Kidney capillary endothelial cell (primary cell): ENCODE data around the gene ACO2.

Experiments used
- DNase-seq: peaks from one replicate; pipeline ENCODE4 v3.0.0-alpha.2; 2018; ENCODE audit warnings: low spot score

Gene ACO2

DNA sequence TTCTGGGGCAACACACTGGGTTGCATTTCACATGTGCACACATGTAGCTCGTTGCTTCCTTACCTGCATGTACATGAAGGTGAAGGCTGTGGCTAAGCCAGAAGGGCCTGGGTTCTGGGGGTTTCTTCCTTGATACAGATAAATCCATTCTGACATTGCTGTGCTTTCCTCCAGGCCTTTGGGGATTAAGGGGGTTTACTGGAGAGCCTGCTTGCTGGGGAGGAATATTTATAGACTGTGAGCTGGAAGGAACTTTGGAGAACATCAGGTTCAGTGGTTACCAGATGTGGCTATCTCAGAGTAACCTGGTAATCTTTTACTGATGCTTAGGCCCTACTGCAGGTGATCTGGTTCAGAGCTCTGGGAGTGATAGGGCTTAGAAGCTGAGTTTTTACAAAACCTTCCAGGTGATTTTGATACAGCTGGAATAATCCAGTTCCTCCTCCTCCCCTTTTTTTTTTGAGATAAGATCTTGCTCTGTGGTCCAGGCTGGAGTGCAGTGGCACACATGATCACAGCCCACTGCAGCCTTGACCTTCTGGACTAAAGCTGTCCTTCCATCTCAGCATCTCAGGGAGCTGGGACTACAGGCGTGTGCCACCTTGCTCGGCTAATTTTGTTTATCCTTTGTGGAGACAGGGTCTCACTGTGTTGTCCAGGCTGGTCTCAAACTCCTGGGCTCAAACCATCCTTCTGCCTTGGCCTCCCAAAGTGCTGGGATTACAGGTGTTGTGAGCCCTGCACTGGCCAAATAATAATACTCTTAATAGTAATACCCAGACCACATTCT lies 19.9 kb downstream of the ACO2 start:
- DNase-seq: no peak

DNA sequence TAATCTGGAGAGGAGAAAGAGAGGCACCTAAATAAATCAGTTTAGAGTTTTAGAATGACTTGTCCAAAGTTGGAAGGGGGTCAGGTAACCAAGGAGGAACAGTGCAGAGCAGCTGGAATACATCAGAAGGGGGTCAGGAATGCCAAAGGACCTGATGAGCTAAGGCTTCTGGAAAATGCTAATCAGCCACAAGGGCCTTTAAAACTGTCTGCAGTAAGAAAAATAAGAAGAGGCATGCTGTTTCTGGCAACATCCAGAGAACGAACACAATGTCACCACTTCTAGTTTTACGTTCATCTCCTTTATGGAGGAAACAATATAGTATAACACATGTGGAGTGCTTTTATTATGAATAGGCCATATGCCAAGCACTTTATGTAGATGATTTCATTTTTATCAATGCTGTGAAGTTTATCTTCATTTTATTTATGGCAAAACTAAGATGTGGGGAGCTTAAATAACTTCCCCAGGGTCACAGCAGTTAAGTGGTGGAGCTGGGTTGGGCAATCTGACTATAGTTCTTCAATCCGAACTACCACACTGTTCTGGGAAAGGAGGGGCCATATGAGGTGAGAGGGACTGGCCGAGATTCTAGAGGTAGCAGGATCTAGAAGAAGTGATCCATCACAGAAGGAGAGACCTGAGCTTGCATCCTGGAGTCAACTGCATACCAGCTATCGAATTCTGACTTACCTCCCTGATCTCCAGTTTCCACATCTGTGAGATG lies 22.6 kb downstream of the ACO2 start:
- DNase-seq: no peak

DNA sequence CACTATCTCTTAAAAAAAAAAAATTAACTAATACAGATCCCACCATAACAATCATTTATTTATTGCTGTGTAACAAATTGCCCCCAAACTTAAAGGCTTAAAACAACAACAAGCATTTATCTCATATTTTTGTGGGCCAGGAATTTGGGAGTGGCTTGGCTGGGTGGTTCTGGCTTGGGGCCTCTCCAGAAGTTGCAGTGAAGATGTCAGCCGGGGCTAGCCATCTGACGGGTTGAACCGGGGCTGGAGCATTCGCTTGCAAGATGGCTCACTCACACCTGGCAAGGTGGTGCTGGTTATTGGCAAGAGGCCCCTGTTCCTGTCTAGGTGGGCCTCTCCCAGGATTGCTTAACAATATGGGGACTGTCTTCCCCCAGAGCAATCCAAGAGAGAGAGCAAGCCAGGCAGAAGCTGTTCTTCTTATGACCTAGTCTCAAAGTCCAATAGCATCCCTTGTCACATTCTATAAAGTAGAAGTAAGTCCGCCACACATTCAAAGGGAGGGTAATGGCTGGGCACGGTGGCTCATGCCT lies 29.5 kb downstream of the ACO2 start:
- DNase-seq: no peak

DNA sequence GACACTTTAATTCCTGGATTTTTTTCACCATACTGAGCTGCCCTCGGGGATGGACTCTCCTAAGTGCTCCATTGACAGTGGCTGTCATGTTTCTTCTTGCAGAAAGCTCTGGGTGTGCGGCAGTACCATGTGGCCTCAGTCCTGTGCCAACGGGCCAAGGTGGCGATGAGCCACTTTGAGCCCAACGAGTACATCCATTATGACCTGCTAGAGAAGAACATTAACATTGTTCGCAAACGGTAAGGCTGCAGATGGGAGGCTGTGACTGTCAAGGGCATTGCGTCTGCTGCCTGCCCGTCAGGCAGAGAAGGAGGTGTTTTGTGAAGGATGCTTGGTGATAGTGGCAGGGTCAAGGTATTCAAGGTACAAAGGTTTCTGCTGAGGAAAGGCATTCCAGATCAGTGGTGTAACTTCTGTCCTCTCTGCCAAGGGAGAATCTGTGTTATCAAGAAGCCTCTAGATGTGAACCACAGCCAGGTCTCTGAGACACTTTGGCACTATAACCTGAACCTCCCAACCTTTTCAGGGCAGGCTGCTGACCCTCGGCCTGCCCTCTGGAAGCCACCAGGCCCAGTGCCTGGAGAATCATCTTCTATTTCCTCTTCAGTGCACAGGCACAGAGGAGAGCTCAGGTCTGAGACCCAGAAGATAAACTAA lies 30.8 kb downstream of the ACO2 start:
- no peak for DNase-seq

DNA sequence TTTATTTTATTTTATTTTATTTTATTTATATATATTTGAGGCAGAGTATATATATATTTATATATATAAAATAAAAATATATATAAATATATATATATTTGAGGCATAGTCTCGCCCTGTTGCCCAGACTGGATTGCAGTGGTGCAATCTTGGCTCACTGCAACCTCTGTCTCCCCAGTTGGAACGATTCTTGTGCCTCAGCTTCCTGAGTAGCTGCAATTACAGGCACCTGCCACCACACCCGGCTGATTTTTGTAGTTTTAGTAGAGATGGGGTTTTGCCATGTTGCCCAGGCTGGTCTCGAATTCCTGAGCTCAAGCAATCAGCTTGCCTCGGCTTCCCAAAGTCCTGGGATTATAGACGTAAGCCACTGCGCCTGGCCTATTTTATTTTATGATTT lies 31.4 kb downstream of the ACO2 start:
- no peak for DNase-seq

DNA sequence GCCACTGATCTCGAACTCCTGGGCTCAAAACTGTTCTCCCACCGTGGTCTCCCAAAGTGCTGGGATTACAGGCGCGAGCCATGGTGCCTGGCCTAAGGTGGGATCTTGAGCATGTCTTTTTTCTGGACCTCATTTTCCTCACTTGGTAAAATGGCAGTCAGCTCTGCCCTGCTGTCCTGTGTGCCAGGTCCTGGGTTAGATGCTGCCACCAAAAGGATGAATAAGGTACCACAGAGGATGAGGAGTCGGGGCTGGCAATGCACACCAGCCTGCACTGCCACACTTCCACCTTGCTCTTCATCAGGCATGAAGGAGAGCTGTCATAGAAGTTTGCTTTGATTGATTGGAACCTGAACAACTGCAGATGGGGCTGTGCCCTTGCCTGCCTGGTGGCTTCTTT lies 32.3 kb downstream of the ACO2 start:
- no peak for DNase-seq

DNA sequence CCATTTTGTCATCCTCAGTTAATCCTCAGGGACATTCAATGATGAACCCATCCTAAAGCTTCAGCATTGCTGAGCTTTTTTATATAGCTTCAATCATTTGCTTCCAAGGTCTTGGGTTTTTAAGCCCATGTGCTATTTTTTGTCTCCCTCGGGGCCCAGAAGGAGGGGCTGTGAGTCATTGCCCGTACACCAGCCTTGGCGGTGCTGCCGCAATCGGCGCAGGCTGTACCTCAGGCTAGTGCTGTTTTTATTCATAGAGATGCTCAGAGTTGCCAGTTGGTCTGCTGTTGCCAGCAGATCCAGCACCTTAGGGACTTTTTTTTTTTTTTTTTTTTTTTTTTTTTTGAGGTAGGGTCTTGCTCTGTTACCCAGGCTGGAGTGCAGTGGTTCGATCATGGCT lies 35.5 kb downstream of the ACO2 start:
- DNase-seq: no peak

DNA sequence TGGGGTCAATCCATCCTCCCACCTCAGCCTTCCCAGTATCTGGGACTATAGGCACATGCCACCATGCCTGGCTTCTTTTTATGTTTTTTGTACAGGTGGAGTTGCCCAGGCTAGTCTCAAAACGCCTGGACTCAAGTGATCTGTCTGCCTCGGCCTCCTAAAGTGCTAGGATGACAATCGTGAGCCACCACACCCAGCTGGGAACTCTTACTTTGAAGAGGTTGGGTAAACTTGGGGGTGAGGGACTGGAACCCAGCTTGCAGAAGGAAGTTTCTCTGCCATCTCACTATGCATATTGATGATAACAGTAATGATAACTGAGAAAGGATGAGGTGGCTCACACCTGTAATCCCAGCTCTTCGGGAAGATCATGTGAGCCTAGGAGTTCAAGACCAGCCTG lies 35.9 kb downstream of the ACO2 start:
- no peak for DNase-seq

DNA sequence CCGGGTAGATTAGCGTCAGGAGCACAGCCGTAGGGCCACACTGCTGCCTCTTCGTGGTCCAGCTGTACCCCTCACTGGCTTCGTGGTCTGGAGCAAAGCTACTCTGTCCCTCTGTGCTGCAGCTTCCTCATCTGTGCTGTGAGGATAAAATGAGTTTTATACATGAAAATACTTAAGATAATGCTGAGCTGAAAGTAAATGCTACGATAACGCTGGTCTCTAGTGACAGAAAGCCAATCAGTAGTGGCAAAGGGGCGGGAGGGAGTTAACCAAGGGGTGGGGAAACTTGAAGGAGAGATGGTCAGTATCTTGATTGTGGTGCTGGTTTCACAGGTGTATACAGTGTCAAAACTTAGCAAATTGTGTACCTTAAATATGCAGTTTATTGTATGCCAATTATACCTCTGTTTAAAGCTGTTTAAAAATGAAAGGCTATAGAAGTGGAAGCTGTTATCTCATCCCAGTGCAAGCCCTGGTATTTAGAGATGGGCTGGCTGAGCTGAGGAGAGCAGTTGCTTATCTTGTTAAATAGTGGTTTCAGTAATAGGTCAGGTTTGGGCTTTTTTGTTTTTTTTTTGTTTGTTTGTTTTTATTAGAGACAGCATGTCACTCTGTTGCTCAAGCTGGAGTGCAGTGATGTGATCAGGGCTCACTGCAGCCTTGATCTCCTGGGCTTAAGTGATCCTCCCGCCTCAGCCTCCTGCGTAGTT lies 36.7 kb downstream of the ACO2 start:
- DNase-seq: no peak

DNA sequence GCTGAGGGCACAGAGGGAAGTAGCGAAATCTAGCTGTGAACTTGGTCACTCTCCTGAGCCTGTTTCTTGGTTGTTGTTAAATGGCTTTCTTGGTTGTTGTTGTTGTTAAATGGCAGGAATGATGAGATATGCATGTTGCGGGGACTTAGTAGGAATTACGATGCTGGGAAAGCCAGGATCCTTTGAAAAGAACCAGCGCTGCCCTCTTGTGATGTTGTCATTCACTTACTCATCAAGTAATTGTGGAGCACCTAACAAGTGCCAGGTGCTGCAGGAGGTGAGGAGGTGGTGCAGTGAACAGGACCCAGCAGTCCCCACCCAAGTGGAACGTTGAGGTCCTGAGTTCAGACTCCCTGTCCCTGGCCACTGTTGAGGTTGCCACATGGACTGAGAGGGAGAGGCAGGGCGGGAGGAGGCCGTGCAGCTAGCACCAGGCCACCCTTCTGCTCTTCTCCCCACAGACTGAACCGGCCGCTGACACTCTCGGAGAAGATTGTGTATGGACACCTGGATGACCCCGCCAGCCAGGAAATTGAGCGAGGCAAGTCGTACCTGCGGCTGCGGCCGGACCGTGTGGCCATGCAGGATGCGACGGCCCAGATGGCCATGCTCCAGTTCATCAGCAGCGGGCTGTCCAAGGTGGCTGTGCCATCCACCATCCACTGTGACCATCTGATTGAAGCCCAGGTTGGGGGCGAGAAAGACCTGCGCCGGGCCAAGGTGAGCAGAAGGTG lies 38.6 kb downstream of the ACO2 start:
- no peak for DNase-seq

DNA sequence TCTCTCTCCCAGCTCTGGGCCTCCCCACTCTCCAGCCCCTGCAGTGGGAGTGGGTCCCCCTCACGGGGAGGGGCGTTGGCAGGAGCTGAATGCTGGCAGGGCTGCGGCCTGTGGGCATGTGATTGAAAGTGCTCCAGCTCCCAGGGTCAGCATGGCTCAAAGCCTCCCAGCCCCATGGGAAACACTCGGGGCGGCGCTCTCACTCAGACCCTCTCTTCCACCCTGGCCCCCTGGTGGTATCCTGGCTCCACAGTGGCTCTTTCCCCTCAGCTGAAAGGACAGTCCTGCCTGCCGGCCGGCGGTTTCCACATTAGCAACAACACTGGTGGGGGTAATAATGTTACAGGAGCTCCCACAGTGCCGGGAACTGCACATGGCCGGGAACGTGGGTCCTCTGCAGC lies 39.9 kb downstream of the ACO2 start:
- no peak for DNase-seq

DNA sequence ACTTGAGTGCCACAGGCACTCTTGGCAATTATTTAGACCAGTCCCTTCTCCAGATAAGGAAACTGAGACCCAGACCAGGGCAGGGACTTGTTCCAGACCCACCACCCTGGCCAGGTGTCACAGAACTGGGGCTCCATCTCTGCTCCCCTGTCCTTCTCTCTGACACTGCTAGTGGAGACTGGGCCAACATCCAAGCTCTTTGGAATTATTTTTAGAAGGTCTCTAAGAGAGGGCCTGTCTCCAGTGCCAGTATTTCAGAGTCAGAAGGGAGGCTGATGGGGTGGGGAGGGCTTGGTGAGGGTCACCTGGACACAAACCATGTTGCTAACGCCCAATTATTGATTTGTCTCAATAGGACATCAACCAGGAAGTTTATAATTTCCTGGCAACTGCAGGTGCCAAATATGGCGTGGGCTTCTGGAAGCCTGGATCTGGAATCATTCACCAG lies 42.6 kb downstream of the ACO2 start:
- DNase-seq: no peak

DNA sequence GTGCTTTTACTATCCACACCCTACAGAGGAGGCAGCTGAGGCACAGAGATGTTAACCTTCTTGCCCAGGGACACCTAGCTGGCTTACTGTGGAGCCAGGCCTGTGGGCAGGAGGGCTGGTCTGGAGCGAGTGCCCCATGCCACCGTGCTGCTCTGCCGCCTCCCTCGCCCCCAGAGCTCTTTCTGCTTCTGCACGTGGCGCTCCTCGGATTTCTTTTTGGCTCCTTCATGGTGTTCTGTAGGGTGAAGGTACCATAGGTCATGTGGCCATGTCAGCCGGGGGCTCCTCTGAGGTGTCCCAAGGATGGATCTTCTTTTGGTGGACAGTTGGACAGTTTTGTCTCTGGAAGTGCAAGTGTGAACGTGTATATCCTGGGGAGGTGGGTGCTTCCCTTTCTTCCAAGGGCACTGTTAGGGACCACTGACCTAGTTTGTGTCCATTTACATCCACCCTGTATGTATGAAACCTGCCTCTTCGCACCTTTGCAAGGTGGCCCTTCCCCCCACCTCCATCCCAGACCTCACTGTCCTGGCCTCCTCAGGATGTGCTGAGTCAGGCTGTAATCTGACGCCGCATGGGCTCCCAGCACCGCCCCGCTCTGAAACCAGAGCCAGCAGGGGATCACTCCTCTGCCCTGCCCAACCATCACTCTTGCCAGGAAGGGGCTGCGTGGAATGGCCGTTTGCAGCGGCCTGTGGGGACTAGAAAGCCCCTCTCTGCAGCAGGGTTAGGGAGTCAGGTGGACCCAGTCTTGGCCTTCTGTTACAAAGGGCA lies 43.7 kb downstream of the ACO2 start:
- no peak for DNase-seq

DNA sequence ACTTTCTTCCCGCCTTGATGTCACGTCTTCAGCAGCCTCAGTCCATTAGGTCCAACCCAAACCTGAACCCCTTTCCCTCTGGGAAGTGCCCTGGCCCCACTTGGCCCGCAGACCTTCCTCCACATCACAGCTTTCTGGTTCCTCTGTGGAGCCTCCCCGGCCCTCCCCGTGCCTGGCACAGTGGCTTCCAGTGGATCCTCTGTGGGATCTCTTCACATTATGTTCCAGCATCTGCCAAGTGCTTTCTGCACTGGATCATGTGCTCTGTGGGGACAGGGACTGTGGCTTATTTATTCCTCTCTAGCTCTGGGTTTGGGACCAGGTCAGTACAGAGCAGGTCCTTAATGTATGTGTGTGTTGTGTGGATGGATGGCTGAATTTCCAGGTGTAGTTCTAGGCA lies 44.5 kb downstream of the ACO2 start:
- no peak for DNase-seq

DNA sequence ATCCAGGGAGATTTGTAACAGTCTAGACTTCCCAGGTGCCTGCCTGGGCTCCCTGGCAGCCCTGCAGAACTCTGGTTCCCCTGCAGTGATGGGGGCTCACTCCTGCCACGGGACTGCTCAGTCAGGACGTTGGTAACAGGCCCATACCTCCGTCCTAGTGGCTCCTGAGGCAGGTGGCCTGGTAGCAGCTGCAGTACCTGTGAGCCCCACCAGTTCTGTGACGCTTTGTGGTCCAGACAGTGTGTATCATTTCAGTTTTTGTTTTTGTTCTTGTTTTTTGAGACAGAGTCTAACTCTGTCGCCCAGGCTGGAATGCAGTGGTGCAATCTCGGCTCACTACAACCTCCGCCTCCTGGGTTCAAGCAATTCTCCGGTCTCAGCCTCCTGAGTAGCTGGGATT lies 47.5 kb downstream of the ACO2 start:
- DNase-seq: no peak

DNA sequence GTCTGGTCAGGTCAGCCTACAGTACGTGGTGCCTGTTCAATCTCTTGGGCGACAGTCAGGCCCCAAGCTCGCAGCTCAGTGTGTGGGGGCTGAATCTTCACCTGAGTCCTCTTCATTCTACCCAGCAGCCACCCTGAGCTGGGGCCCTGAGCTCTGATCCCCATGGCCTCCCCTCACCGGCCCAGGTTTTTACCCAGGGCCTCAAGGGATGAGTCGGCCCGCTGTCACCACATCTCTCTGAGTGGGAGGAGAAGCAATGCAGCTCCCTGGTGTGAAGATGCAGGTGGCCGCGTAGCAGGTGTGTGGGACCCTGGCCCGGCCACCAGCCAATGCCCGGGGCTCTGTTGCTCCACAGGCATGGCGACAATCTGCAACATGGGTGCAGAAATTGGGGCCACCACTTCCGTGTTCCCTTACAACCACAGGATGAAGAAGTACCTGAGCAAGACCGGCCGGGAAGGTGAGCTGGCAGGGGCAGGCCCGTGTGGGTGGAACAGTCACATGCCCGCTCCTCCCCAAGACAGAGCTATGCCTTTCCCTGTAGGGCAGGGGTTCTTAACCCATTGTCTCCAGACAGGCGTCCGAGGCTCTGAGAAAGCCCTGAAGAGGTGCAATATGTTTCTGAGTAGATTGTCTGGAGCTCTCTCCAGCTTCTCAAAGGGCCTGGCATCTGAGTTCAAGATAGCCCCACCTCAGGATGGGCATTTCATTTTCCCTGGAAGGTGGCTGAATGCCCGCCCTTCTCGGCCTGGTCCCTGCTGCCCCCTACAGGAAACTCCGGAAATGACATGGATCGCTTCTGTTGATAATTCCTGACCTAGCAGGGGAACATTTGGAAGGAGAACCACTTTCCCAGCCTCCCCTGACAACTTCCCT lies 48.5 kb downstream of the ACO2 start:
- DNase-seq: peak; percentile 65

DNA sequence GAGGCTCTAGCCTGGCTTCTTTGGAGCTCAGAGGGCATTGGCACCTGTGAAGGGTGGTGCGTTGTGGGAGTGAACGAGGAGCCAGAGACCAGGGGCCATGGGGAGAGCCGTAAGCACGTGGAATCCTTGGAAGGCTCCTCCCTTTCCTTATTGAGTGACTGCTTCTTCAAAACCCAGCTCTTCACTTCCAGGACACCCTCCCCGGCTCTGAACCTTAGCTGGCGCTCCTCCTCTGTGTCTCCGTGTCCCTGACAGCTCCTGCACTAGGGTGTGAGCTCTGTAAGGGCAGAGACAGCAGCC lies 49.1 kb downstream of the ACO2 start:
- no peak for DNase-seq

DNA sequence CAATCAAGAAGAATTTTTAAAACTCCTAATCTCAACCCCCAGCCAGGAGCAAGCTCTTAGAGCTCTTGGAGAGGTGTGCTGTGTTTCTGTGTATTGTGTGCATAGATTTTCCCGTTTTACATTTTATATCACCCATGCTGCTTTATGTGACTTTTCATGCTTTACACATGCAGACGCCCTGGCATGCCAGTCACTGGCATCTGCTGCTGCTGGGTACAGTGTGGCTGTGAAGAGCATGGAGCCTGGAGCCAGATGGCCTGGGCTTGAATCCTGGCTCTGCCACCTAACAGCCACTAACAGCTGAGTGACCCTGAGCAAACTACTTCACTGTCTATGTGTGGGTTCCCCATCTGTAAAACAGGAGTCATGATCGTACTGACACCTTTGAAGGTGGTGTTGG lies 52.2 kb downstream of the ACO2 start:
- DNase-seq: no peak

DNA sequence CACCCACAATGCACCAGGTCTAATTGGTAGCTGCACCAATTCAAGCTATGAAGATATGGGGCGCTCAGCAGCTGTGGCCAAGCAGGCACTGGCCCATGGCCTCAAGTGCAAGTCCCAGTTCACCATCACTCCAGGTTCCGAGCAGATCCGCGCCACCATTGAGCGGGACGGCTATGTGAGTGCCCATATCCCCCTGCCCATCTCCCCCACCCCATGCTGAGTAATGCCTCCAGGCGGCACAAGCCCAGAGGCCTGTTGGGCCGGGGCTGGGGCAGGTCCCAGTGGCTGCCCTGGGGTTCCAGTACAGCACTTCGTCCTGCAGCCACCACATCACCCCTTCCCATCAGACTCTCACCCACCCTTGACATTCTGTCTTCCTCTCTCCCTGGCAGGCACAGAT lies 53.9 kb downstream of the ACO2 start:
- DNase-seq: no peak
